SK-N-SH (cell line): ENCODE results near the gene ZBTB4.

Experiments
- FOXM1 ChIP-seq: IDR thresholded peaks from 2 replicates; pipeline ENCODE4 v1.4.0; 2012; ENCODE audit warnings: low read depth, mild to moderate bottlenecking
- MXI1 ChIP-seq: IDR thresholded peaks from 2 replicates; pipeline ENCODE4 v1.6.1; 2012; ENCODE audit warnings: mild to moderate bottlenecking, low read depth, low read length, improper control_type of control experiment
- NFIC ChIP-seq: IDR thresholded peaks from 2 replicates; pipeline ENCODE4 v1.4.0; 2012; ENCODE audit warnings: borderline replicate concordance
- RFX5 ChIP-seq: IDR thresholded peaks from 2 replicates; pipeline ENCODE4 v1.6.1; 2012; ENCODE audit warnings: mild to moderate bottlenecking, improper control_type of control experiment, low read length
- SMC3 ChIP-seq: IDR thresholded peaks from 2 replicates; pipeline ENCODE4 v1.6.1; 2012; ENCODE audit warnings: low read depth, low read length, improper control_type of control experiment
- TF ChIP-seq, protein P1 (sequence below): fragments of 150-350 bp; IDR thresholded peaks from 2 replicates; pipeline ENCODE4 v1.6.1; 2016; ENCODE audit warnings: mild to moderate bottlenecking, low read depth, low read length

DNA sequence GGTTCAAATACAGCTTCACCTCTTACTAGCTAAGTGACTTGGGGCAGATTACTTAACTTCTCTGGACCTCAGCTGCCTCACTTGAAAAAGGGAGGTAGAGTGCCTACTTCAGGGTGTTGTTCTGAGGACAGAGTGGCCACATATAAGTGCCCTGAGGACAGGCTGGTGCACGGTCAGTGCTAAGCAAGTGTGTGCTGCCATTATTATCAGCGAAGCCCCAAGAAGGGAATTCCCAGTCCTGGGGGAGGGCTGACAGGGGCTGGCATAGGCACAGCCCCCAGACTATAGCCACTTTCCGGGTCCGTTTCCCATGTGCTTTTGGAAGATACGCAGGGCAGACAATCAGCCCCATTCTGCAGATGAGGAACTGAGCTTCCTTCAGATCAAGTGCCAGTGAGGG, 2.5 kb downstream of the ZBTB4 start:
- TF ChIP-seq FOXM1, result no peak
- no peak for TF ChIP-seq RFX5
- TF ChIP-seq MXI1, result no peak
- no peak for TF ChIP-seq SMC3
- no peak for TF ChIP-seq NFIC
- TF ChIP-seq, protein P1, sequence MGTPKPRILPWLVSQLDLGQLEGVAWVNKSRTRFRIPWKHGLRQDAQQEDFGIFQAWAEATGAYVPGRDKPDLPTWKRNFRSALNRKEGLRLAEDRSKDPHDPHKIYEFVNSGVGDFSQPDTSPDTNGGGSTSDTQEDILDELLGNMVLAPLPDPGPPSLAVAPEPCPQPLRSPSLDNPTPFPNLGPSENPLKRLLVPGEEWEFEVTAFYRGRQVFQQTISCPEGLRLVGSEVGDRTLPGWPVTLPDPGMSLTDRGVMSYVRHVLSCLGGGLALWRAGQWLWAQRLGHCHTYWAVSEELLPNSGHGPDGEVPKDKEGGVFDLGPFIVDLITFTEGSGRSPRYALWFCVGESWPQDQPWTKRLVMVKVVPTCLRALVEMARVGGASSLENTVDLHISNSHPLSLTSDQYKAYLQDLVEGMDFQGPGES, result no peak
